PFSK-1 (cell line): ENCODE data around the gene EMILIN3.

Experiments used
- FOXP2 ChIP-seq: optimal IDR thresholded peaks from 2 replicates; pipeline ENCODE3; 2011; ENCODE audit warnings: borderline replicate concordance, control low read depth, inconsistent platforms; ENCODE audit not compliant: insufficient read depth; ENCODE audit errors: extremely low read length, extremely low read depth
- POLR2AphosphoS5 ChIP-seq: IDR thresholded peaks from 2 replicates; pipeline ENCODE4 v1.6.1; 2012; ENCODE audit warnings: low read depth, mild to moderate bottlenecking, control low read depth, low read length, moderate library complexity
- REST ChIP-seq, 2 experiments: IDR thresholded peaks; 2 replicates each; pipeline versions ENCODE4 v1.6.1 to v1.8.0; 2011 to 2012; ENCODE audit warnings: low read depth in 2 of 2, low read length in 2 of 2, control low read depth in 1 of 2, inconsistent platforms in 1 of 2, mild to moderate bottlenecking in 1 of 2, moderate library complexity in 1 of 2; ENCODE audit not compliant: insufficient read depth in 1 of 2
- SIN3A ChIP-seq: IDR thresholded peaks from 2 replicates; pipeline ENCODE4 v1.6.1; 2012; ENCODE audit warnings: mild to moderate bottlenecking, low read length, moderate library complexity, borderline replicate concordance; ENCODE audit not compliant: insufficient read depth
- TAF1 ChIP-seq: IDR thresholded peaks from 2 replicates; pipeline ENCODE4 v1.6.1; 2012; ENCODE audit warnings: low read length, control low read depth, borderline replicate concordance; ENCODE audit not compliant: insufficient read depth

Gene EMILIN3

GRCh38 chr20:41394931-41395666, 28.5 kb upstream of the EMILIN3 start:
- TF ChIP-seq REST (IDR thresholded peaks at IDR 0.05; ENCODE audit: insufficient read depth in 1 of 2, low read depth in 2 of 2, low read length in 2 of 2) (no peak), SIN3A (no peak), FOXP2 (no peak), POLR2AphosphoS5 (no peak), TAF1 (no peak)

- TF ChIP-seq POLR2AphosphoS5 (no peak), TAF1 (no peak), SIN3A (no peak), REST (IDR thresholded peaks at IDR 0.05; ENCODE audit: insufficient read depth in 1 of 2, low read depth in 2 of 2, low read length in 2 of 2) (no peak), FOXP2 (no peak)
Measured at GRCh38 chr20:41394081-41394480, 27.5 kb upstream of the EMILIN3 start.

- TF ChIP-seq SIN3A, result no peak
- no peak for TF ChIP-seq FOXP2
Measured at GRCh38 chr20:41393705-41394066, 27.1 kb upstream of the EMILIN3 start.

- no peak for TF ChIP-seq SIN3A
Measured at GRCh38 chr20:41392871-41393704, 26.5 kb upstream of the EMILIN3 start.

GRCh38 chr20:41392295-41392694, 25.7 kb upstream of the EMILIN3 start:
- TF ChIP-seq REST (IDR thresholded peaks at IDR 0.05; ENCODE audit: insufficient read depth in 1 of 2, low read depth in 2 of 2, low read length in 2 of 2), result no peak
- no peak for TF ChIP-seq SIN3A
- TF ChIP-seq POLR2AphosphoS5, result no peak
- no peak for TF ChIP-seq FOXP2
- no peak for TF ChIP-seq TAF1

- TF ChIP-seq SIN3A, result no peak
- TF ChIP-seq FOXP2, result no peak
- TF ChIP-seq POLR2AphosphoS5, result no peak
- TF ChIP-seq REST (IDR thresholded peaks at IDR 0.05; ENCODE audit: insufficient read depth in 1 of 2, low read depth in 2 of 2, low read length in 2 of 2), result no peak
- no peak for TF ChIP-seq TAF1
Measured at GRCh38 chr20:41391587-41392001, 25.0 kb upstream of the EMILIN3 start.
